Stomach (tissue), 4 donors: ENCODE results near the gene DPF1.

Source experiments
- EP300 ChIP-seq: sonication (generic); formaldehyde crosslinking; IDR thresholded peaks from one replicate; pipeline ENCODE4 v1.6.1; 2017; ENCODE audit warnings: antibody characterized with exemption
- POLR2A ChIP-seq, 4 donors: fragments of 450-650 bp; IDR thresholded peaks; one replicate each; pipeline ENCODE4 v1.6.1; 2016; ENCODE audit warnings: antibody characterized with exemption in 4 of 4, control low read depth in 2 of 4, mild to moderate bottlenecking in 1 of 4, moderate library complexity in 1 of 4
- POLR2AphosphoS5 ChIP-seq, 3 donors: sonication (generic); formaldehyde crosslinking; IDR thresholded peaks; one replicate each; pipeline ENCODE4 v1.6.1; 2016; ENCODE audit warnings: antibody characterized with exemption in 3 of 3
- TF ChIP-seq, protein P1 (sequence below), 7 experiments: fragments of 450-650 bp in 4 of 7; fragments of 200-600 bp in 3 of 7; sonication (generic) in 3 of 7; IDR thresholded peaks; one replicate each; pipeline ENCODE4 v1.5.1; 2016 to 2019; ENCODE audit warnings: antibody characterized with exemption in 7 of 7, control low read depth in 2 of 7, mild to moderate bottlenecking in 1 of 7

DNA sequence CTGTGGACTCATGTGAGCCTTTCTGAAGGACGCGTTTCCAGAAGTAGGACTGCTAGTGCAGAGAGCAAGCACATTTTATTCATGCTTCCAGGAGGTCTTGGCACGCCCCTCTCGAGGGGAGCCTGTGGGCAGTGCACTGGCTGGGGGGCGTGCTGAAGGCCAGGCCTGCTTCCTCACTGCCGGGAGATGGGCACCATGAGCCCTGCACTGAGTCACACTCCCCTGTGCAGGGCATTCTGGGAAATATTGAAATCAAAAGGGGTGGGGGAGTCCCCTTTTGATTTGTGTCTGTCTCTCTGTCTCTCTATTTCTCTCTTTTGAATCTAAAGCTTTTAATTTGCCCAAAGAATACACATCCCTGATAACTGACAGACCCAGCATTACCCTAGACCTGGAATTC lies 34.0 kb downstream of the DPF1 start:
- TF ChIP-seq, protein P1, sequence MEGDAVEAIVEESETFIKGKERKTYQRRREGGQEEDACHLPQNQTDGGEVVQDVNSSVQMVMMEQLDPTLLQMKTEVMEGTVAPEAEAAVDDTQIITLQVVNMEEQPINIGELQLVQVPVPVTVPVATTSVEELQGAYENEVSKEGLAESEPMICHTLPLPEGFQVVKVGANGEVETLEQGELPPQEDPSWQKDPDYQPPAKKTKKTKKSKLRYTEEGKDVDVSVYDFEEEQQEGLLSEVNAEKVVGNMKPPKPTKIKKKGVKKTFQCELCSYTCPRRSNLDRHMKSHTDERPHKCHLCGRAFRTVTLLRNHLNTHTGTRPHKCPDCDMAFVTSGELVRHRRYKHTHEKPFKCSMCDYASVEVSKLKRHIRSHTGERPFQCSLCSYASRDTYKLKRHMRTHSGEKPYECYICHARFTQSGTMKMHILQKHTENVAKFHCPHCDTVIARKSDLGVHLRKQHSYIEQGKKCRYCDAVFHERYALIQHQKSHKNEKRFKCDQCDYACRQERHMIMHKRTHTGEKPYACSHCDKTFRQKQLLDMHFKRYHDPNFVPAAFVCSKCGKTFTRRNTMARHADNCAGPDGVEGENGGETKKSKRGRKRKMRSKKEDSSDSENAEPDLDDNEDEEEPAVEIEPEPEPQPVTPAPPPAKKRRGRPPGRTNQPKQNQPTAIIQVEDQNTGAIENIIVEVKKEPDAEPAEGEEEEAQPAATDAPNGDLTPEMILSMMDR (IDR thresholded peaks at IDR 0.05): no peak
- no peak for TF ChIP-seq POLR2A (IDR thresholded peaks at IDR 0.05)
- TF ChIP-seq EP300: no peak
- TF ChIP-seq POLR2AphosphoS5 (IDR thresholded peaks at IDR 0.05): no peak
